Measurements from ENCODE around the gene CA11.

The CA11 gene

GRCh38 chr19:48591021-48591420, 55.0 kb downstream of the CA11 start:
- peak; percentile 13 for TF ChIP-seq CTCF (IDR thresholded peaks at IDR 0.05; ENCODE audit: low read length, missing control alignments)
- no peak overlapping the region for H3K4me3 ChIP-seq (replicated peaks; ENCODE audit: low read depth, low read length)
- peak; percentile 30 for DNase-seq (ENCODE audit: low read depth)

GRCh38 chr19:48588670-48589401, 57.2 kb downstream of the CA11 start:
- peak; percentile 91 for TF ChIP-seq CTCF (IDR thresholded peaks at IDR 0.05; ENCODE audit: low read length, missing control alignments)
- DNase-seq (ENCODE audit: low read depth), result peak; percentile 84
- H3K4me3 ChIP-seq (replicated peaks; ENCODE audit: low read depth, low read length), result peak overlapping the region; percentile 46

Data from fibroblast of pulmonary artery (primary cell).